ENCODE measurements around the gene METAP1D.

DNA sequence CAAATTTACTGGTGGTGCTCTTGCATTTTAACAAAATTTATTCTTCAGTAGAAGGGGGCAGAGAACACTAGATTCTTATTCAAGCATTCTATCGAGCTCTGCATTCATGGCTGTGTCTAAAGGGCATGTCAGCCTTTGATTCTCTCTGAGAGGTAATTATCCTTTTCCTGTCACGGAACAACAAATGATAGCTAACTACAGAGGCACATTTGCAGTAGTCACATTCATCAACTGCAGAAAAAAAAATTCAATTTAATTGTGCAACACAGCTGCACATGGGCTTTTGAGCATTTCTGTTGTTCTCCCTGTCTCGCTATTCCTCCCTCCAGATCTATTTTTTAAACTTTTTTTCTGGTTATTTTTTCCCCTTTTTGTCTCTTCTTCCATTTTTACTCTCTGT is 72.5 kb downstream of the METAP1D start:
- TF ChIP-seq CTCF (IDR thresholded peaks at IDR 0.05) (no peak), MAX (CRISPR knock-in tag; IDR thresholded peaks at IDR 0.05) (no peak), ZNF671 (CRISPR knock-in tag; IDR thresholded peaks at IDR 0.05) (no peak), E2F1 (CRISPR knock-in tag; IDR thresholded peaks at IDR 0.05) (no peak), E2F4 (CRISPR knock-in tag; IDR thresholded peaks at IDR 0.05; ENCODE audit: borderline replicate concordance, low read depth) (no peak), IRF2 (CRISPR knock-in tag; IDR thresholded peaks at IDR 0.05; ENCODE audit: borderline replicate concordance, low read depth) (no peak)

Measured in WTC11 (cell line).